Mesendoderm (in vitro differentiated cells): ENCODE measurements around the gene CC2D2B.
"Not testable (repeated sequence)": the region's sequence is repeated elsewhere in the genome, so short reads cannot be mapped to it uniquely, and the experiment has no call there.

Source experiments
- DNase-seq: peaks from one replicate; pipeline ENCODE4 v3.0.0; 2013
- H2AK5ac ChIP-seq: 2 replicates; pipeline ENCODE4 v1.6.1; 2013; ENCODE audit warnings: low read length, inconsistent platforms
- H2BK120ac ChIP-seq: 2 replicates; pipeline ENCODE4 v1.6.1; 2013; ENCODE audit warnings: low read depth, mild to moderate bottlenecking, low read length, moderate library complexity, mixed read lengths
- H2BK15ac ChIP-seq: replicated peaks from 2 replicates; pipeline ENCODE4 v1.6.1; 2013; ENCODE audit warnings: low read depth, mild to moderate bottlenecking, moderate library complexity
- H2BK5ac ChIP-seq: 2 replicates; pipeline ENCODE4 v1.6.1; 2013; ENCODE audit warnings: low read length, inconsistent platforms
- H3K18ac ChIP-seq: 2 replicates; pipeline ENCODE4 v1.6.1; 2013; ENCODE audit warnings: mild to moderate bottlenecking, low read length, mixed read lengths
- H3K23ac ChIP-seq: one replicate; pipeline ENCODE4 v1.6.1; 2013; ENCODE audit warnings: low read length
- H3K27ac ChIP-seq: 2 replicates; pipeline ENCODE4 v1.5.1; 2013; ENCODE audit warnings: low read depth, mild to moderate bottlenecking, inconsistent platforms, low read length, moderate library complexity
- H3K27me3 ChIP-seq: 2 replicates; pipeline ENCODE4 v1.6.1; 2013; ENCODE audit warnings: low read length, control low read depth, mild to moderate bottlenecking, inconsistent platforms; ENCODE audit not compliant: insufficient read depth, poor library complexity
- H3K36me3 ChIP-seq: 2 replicates; pipeline ENCODE4 v1.6.1; 2013; ENCODE audit warnings: low read length, inconsistent platforms; ENCODE audit not compliant: control insufficient read depth, insufficient read depth
- H3K4ac ChIP-seq: one replicate; pipeline ENCODE4 v1.6.1; 2013; ENCODE audit warnings: low read depth, mild to moderate bottlenecking, low read length, moderate library complexity
- H3K4me1 ChIP-seq: 2 replicates; pipeline ENCODE4 v1.6.1; 2013; ENCODE audit warnings: low read depth, low read length, inconsistent platforms; ENCODE audit not compliant: control insufficient read depth
- H3K4me2 ChIP-seq: 2 replicates; pipeline ENCODE4 v1.6.1; 2013; ENCODE audit warnings: low read length
- H3K4me3 ChIP-seq: 2 replicates; pipeline ENCODE4 v1.5.1; 2013; ENCODE audit warnings: mild to moderate bottlenecking, low read length
- H3K56ac ChIP-seq: one replicate; pipeline ENCODE4 v1.6.1; 2013; ENCODE audit warnings: low read length
- H3K79me1 ChIP-seq: 2 replicates; pipeline ENCODE4 v1.6.1; 2013; ENCODE audit warnings: low read length, inconsistent platforms
- H3K79me2 ChIP-seq: 2 replicates; pipeline ENCODE4 v1.6.1; 2013; ENCODE audit warnings: mild to moderate bottlenecking, low read length; ENCODE audit not compliant: control insufficient read depth, insufficient read depth
- H3K9ac ChIP-seq: 2 replicates; pipeline ENCODE4 v1.6.1; 2013; ENCODE audit warnings: low read length, inconsistent platforms
- H4K5ac ChIP-seq: one replicate; pipeline ENCODE4 v1.6.1; 2013; ENCODE audit warnings: low read length
- H4K8ac ChIP-seq: one replicate; pipeline ENCODE4 v1.6.1; 2013; ENCODE audit warnings: low read depth, mild to moderate bottlenecking, control low read depth, low read length, moderate library complexity
- WGBS: extraction: QIAGEN DNeasy Blood & Tissue Kit; methylation state at CpG from one replicate; pipeline ENCODE4 v1.1.7; 2013; ENCODE audit warnings: low lambda C conversion rate, missing lambda C conversion rate; ENCODE audit not compliant: insufficient coverage; ENCODE audit errors: extremely low coverage; 5-methylcytosine and 5-hydroxymethylcytosine counted together

CC2D2B gene

DNA sequence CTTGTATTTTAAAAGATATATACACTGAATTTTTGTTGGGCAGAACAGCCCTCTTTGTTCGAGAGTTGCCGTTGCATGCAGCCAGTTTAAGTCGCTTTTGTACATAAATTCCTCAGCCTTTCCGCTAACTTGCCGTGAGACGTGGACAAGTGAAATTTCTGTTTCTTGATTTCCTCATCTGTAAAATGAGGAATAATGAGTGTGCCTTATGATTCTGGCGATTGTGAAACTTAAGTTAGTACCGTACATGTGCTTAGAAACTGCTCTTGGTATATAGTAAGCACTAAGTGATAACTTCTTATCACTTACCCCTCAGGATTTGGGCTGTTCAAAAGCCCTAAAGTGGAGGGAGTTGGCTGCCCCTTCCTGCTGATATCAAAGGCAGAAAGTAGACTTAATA, 137.0 kb downstream of the CC2D2B start:
- Histone ChIP-seq H3K4ac (peak overlapping the region; percentile 89), H2AK5ac (no peak overlapping the region), H3K27ac (no peak overlapping the region), H3K4me1 (no peaks in the 10 kb centered on the region), H3K79me2 (peaks cover 35% of the 10 kb centered on the region), H3K56ac (peak overlapping the region; percentile 86), H3K4me3 (peak overlapping the region; percentile 59), H3K4me2 (peak overlapping the region; percentile 53), H3K9ac (peak overlapping the region; percentile 92), H2BK15ac (no peak overlapping the region), H3K27me3 (no peaks in the 10 kb centered on the region), H3K23ac (no peak overlapping the region), H3K79me1 (peaks cover 9% of the 10 kb centered on the region), H4K8ac (no peak overlapping the region), H2BK120ac (no peak overlapping the region), H4K5ac (no peak overlapping the region), H3K36me3 (no peaks in the 10 kb centered on the region), H2BK5ac (no peak overlapping the region), H3K18ac (peak overlapping the region; percentile 97)
- peak; percentile 18 for DNase-seq
- WGBS, result no CpG with 5 or more reads among the region's 8 CpGs

DNA sequence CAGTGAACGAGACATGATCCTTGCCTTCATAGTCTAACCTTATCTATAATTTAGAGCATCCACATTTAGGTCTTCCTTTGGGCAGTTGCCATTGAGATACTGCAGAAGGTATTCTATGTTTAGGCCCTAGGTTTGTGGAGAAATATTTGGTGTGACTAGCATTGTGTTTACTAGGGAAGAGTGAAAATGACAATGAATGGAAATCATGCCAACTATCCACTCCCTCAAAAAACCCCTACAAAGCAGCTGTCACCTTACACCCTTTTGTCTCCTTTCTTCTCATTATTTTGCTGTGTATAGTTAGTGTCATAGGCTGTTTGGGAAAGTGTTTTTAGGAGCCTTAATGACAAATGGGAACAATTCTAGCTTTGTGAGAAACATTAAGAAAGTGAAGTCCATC, 138.8 kb downstream of the CC2D2B start:
- no peak overlapping the region for H4K8ac ChIP-seq
- peaks cover 37% of the 10 kb centered on the region for H3K79me2 ChIP-seq
- no peak overlapping the region for H3K18ac ChIP-seq
- H2BK15ac ChIP-seq, result no peak overlapping the region
- no peaks in the 10 kb centered on the region for H3K27me3 ChIP-seq
- H4K5ac ChIP-seq, result no peak overlapping the region
- no peak overlapping the region for H2AK5ac ChIP-seq
- no peak for DNase-seq
- peaks cover 11% of the 10 kb centered on the region for H3K79me1 ChIP-seq
- no peak overlapping the region for H2BK5ac ChIP-seq
- no peak overlapping the region for H3K4me3 ChIP-seq
- no peak overlapping the region for H3K9ac ChIP-seq
- H3K4ac ChIP-seq, result no peak overlapping the region
- WGBS, result no CpG with 5 or more reads among the region's 1 CpG
- H2BK120ac ChIP-seq, result no peak overlapping the region
- H3K56ac ChIP-seq, result no peak overlapping the region
- H3K4me1 ChIP-seq, result no peaks in the 10 kb centered on the region
- H3K36me3 ChIP-seq, result no peaks in the 10 kb centered on the region
- no peak overlapping the region for H3K4me2 ChIP-seq
- no peak overlapping the region for H3K23ac ChIP-seq
- no peak overlapping the region for H3K27ac ChIP-seq

- H4K8ac ChIP-seq, result no peak overlapping the region
Observed at GRCh38 chr10:96047004-96047649, 139.4 kb downstream of the CC2D2B start.

GRCh38 chr10:96047925-96048324, 140.2 kb downstream of the CC2D2B start:
- H3K36me3 ChIP-seq, H3K4me2 ChIP-seq: not testable (repeated sequence)

More at GRCh38 chr10:96047004-96047649, 139.4 kb downstream of the CC2D2B start:
- Histone ChIP-seq H2BK15ac (no peak overlapping the region), H3K4ac (no peak overlapping the region), H2BK5ac (no peak overlapping the region), H3K18ac (no peak overlapping the region), H3K27me3 (no peaks in the 10 kb centered on the region), H3K79me1 (peaks cover 13% of the 10 kb centered on the region), H3K27ac (no peak overlapping the region), H3K36me3 (no peaks in the 10 kb centered on the region), H3K56ac (no peak overlapping the region), H3K4me2 (no peak overlapping the region), H3K23ac (no peak overlapping the region), H4K5ac (no peak overlapping the region), H3K9ac (no peak overlapping the region), H3K4me1 (no peaks in the 10 kb centered on the region), H2AK5ac (no peak overlapping the region), H3K79me2 (peaks cover 37% of the 10 kb centered on the region), H2BK120ac (no peak overlapping the region), H3K4me3 (no peak overlapping the region)
- peak; percentile 16 for DNase-seq
- WGBS, result no CpG with 5 or more reads among the region's 4 CpGs

GRCh38 chr10:96049340-96049739, 141.6 kb downstream of the CC2D2B start:
- Histone ChIP-seq H4K8ac (no peak overlapping the region), H3K9ac (no peak overlapping the region), H4K5ac (no peak overlapping the region), H3K56ac (no peak overlapping the region), H3K4ac (no peak overlapping the region), H3K79me1 (peaks cover 16% of the 10 kb centered on the region), H3K4me2 (no peak overlapping the region), H2BK120ac (no peak overlapping the region), H3K27me3 (no peaks in the 10 kb centered on the region), H3K4me1 (no peaks in the 10 kb centered on the region), H2BK15ac (no peak overlapping the region), H3K18ac (no peak overlapping the region), H2AK5ac (no peak overlapping the region), H2BK5ac (no peak overlapping the region), H3K79me2 (peaks cover 42% of the 10 kb centered on the region), H3K4me3 (no peak overlapping the region), H3K23ac (no peak overlapping the region), H3K36me3 (no peaks in the 10 kb centered on the region), H3K27ac (no peak overlapping the region)
- no CpG with 5 or more reads among the region's 2 CpGs for WGBS
- DNase-seq, result no peak

More at GRCh38 chr10:96047925-96048324, 140.2 kb downstream of the CC2D2B start:
- H3K79me1 ChIP-seq, result peaks cover 16% of the 10 kb centered on the region
- peaks cover 41% of the 10 kb centered on the region for H3K79me2 ChIP-seq
- not testable (repeated sequence) for H3K4me1 ChIP-seq, H3K18ac ChIP-seq, H3K23ac ChIP-seq, H4K5ac ChIP-seq, H2BK15ac ChIP-seq, H3K4ac ChIP-seq, H3K56ac ChIP-seq, H2BK5ac ChIP-seq, H3K9ac ChIP-seq, H3K4me3 ChIP-seq, H2BK120ac ChIP-seq, H3K27ac ChIP-seq, H3K27me3 ChIP-seq, H2AK5ac ChIP-seq, DNase-seq, H4K8ac ChIP-seq
- no CpG with 5 or more reads among the region's 3 CpGs for WGBS

DNA sequence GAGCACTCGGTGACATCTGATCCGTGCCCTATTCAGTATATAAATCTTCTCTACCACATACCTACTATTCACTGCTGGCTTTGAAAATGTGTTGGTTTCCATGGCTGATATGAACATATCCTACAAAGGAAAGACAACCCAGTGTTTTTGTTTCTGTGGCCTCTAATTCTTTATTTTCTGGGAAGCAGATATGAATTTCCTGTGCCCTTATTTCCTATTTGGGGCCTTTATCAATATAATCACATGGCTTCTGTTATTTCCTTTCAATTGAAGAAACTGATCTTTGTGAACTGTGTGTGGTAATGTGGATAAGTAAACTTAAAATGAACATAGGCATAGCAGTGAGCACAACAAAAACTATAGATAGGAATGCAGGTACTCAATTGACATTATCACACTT, 146.2 kb downstream of the CC2D2B start:
- WGBS, result no CpG with 5 or more reads among the region's 2 CpGs
- no peak for DNase-seq

More for the DNA sequence above, 146.2 kb downstream of the CC2D2B start:
- no peak overlapping the region for H3K56ac ChIP-seq
- H3K4ac ChIP-seq, result no peak overlapping the region
- H4K8ac ChIP-seq, result no peak overlapping the region
- peaks cover 11% of the 10 kb centered on the region for H3K36me3 ChIP-seq
- no peak overlapping the region for H3K9ac ChIP-seq
- H3K23ac ChIP-seq, result no peak overlapping the region
- H3K79me1 ChIP-seq, result peaks cover 9% of the 10 kb centered on the region
- H3K27ac ChIP-seq, result no peak overlapping the region
- no peak overlapping the region for H2AK5ac ChIP-seq
- no peak overlapping the region for H4K5ac ChIP-seq
- H2BK120ac ChIP-seq, result no peak overlapping the region
- no peak overlapping the region for H2BK5ac ChIP-seq
- no peaks in the 10 kb centered on the region for H3K27me3 ChIP-seq
- no peak overlapping the region for H2BK15ac ChIP-seq
- no peak overlapping the region for H3K18ac ChIP-seq
- H3K79me2 ChIP-seq, result peaks cover 8% of the 10 kb centered on the region
- H3K4me2 ChIP-seq, result no peak overlapping the region
- no peak overlapping the region for H3K4me3 ChIP-seq
- H3K4me1 ChIP-seq, result no peaks in the 10 kb centered on the region
